Stimulated activated naive CD4-positive, alpha-beta T cell (primary cell): ENCODE results near the gene WSCD2.

Source experiments
- DNase-seq, 6 experiments: peaks; one replicate each; lab custom pipeline; 2025; lab: John Stamatoyannopoulos, UW

The WSCD2 gene

DNA sequence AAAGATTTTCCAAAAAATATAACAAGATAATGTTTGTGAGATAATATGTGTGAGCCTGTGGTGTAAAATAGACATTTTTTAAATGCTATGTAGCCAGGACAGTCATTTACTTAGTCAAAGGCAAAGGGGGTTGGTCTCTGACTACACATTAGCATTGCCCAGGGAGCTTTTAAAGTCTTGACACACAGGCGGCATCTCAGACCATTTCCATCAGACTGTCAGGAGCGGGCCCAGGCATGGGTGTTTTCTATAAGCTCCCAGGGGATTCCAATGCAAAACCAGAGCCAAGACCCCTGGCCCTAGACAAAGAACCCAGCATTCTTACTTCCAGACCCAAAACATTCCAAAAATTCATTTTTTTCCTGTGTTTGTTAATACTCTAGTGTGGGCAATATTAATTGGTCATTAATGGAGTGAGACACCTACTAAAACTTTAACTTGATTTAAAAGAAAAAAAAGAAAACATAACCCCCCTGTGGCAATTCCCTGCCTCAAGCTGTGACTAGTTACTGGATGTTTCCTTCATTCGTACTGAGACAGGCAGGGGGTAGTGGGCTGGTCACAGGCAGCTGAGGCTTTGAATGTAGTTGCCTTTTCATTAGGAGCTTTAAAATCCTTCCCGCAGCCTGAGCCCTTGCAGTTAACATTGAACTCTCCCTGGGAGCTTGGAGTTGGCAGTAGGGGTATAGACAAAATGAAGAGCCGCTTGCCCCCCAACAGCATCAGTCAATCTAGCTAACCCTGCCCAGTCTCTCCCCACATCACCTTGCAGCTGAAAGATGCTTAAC, 106.3 kb downstream of the WSCD2 start:
- no peak for DNase-seq

DNA sequence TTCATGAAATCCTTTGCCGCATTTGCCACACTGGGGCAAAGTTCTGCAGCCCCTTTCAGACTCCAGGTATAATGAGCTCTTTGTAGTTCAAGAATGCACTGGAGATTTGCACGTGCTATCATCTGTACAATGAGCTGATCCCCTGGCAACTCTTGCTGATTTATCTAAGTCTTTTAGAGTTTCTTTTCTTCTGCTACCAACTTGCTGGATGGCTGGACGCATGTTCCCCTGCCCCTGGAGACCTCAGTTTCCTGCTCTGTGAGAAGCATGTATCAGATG, 106.8 kb downstream of the WSCD2 start:
- DNase-seq, result no peak

DNA sequence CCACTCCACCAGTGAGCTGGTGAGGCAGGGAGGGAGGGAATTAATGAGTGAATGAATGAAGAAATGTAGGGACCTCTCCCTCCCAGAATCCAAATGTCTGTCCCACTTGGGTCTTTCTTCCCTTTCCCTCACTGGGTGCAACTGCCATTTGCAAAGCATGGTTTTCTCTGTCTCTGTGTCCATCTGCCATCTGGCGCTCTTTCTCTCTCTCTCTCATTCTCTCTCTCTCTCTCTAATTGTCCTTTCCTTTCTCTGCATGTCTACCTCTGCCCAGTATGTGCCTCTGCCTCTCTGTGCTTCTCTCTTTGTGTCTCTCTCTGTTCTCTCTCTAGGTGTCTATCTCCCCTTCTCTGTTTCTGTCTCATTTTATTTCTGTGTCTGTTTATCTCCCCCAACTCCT, 107.3 kb downstream of the WSCD2 start:
- DNase-seq, result no peak

DNA sequence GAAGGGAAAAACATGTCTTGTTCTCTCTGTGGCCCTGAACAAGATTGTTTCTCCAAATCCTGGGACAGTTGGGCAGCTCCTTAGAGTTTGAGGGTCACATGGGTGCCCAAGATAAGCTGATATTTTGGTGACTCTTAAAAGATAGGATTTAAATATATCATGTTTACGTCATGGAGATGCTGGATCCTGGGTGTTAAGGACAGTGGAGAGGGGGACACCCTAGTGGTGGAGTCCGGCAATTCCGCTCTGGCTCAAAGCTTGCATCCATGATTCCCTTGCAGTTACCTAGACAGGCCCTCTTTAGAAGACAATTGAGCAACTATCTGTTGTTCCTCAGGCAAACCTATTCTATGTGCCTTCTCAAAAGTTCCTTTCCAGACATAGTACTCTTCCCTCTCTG, 108.2 kb downstream of the WSCD2 start:
- no peak for DNase-seq

DNA sequence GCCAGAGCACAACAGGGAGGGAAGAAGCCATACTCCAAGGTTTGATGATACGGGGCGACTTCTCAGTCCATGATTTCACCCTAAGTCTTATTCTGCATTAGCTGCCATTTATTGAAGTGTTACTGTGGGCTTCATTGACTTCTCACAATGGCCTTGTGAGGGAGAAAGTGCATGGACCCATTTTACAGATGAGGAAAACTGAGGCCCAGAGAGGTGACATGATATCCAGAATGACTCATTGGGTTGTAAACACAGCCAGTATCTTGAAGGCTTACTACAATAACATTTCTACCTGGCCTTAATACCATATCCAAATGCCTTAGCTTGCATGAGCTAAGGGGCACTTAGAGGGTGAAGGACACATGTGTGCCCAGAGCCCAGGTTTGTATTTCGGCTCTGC, 109.4 kb downstream of the WSCD2 start:
- no peak for DNase-seq

DNA sequence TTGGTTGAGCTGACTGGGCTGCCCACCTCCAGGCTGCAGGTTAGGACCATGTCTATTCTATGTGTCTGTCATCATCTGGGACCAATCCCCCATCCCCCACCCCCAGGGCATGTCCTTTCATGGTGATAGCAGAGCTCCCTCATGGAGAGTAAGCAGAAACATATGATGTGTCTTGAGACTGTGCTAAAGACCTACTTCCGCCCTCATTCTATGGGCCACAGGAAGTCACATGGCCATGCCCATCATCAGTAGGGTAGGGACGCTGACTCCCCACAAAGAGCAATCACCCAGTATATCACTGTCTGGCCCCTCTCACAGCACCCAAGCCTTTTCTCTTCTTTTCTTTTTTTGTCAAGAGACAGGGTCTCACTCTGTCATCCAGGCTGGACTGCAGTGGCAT, 110.3 kb downstream of the WSCD2 start:
- no peak for DNase-seq

DNA sequence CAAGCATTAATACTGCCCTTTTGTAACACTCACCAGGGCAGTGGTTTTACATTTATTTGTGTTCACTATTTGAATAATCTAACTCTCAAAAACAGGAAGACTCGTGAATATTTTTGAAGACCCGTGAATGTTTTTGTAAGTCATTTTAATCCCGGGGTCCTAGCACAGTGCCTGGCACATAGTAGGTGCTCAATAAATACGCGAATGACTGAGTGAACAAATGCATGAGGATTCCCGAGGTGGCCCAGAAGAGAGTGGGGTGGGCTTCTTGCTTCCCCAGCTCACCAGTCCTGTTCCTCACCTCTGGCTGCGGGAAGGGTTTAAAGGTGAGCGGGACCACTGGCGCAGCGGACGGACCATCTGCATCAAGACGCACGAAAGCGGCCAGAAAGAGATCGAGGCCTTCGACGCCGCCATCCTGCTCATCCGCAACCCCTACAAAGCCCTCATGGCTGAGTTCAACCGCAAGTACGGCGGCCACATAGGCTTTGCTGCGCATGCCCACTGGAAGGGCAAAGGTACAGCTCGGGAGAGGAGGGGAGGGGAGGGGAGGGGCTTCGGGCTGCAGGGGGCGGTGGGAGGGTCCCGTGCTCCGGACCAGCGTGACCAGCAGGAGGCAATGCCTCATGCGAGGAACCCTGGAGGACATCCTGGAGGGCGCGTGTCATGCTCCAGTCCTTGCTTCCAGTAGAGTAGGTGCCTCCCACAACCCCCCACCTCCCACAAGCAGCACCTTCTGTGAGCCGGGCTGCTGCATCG, 111.1 kb downstream of the WSCD2 start:
- no peak for DNase-seq

DNA sequence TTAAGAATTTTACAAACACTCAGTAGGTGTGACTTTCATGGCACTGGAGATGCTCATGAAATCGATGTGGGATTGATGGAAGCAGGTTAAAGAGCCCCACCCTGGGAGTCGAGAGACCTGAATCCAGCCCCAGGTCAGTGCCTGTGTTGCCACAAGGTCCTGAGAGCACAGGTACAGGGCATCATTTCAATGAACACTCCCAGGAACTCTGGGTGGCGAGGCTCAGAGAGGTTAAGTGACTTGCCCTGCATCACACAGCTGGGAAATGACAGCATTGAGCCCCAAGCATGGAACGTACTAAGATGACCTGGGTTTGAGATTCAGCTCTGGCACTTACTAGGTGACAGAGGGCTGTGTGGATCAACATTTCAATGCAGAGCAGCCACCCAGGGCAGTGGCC, 111.8 kb downstream of the WSCD2 start:
- DNase-seq, result no peak

DNA sequence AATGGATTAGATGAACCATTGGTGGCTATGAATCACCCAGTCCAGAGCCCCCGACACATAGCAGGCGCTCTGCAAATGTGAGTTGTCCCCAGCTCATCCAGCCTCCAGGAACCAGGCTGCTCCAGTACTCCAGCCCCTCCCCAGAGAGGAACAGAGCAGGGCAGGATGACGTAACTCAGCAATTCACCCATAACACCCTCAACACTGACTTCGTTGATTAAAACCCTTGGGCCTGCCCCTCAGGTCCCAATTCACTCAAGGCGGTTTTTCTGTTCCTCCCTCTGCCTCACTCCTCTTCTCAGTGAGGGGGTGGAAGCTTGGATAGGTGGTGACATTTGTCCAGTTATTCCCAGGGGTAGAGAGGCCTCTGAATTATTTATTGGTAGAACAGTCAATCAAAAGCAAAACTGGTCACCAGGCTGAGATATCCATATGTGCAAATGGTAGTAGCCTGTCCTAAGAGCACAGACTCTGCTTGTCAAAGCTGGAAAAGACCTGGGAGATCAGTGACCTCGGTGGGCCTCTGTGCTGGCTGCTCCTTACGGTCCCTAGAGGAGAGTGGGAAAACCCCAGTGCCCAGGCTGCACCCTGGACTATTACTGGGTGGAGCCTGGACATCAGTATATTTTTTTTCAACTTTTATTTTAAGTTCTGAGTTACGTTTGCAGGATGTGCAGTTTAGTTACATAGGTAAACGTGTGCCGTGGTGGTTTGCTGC, 113.1 kb downstream of the WSCD2 start:
- no peak for DNase-seq

DNA sequence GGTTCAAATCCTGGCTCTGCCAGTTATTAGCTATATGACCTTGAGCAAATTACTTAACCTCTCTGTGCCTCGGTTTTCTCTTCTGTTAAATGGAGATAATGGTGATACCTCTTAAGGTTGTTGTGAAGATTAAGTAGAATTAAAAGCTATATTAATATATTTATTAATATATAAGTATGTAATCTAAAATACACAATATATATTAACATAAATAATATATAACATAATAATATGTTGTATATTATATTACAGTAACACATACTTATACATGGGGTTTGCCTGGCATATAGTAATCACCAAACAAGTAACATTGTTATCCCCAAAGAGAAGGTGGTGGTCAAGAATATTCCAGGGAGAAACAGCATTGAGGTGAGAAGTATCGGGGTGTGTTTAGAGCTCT, 118.0 kb downstream of the WSCD2 start:
- DNase-seq, result no peak

DNA sequence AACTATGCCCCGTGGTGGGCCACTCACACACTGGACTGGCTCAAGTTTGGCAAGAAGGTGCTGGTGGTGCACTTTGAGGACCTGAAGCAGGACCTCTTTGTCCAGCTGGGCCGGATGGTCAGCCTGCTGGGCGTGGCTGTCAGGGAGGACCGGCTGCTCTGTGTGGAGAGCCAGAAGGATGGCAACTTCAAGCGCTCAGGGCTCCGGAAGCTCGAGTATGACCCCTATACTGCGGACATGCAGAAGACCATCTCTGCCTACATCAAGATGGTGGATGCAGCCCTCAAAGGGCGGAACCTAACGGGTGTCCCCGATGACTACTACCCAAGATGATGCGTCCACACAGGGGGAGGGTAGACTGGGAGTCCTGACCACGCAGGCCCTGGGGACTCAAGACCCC, 118.9 kb downstream of the WSCD2 start:
- DNase-seq, result no peak

DNA sequence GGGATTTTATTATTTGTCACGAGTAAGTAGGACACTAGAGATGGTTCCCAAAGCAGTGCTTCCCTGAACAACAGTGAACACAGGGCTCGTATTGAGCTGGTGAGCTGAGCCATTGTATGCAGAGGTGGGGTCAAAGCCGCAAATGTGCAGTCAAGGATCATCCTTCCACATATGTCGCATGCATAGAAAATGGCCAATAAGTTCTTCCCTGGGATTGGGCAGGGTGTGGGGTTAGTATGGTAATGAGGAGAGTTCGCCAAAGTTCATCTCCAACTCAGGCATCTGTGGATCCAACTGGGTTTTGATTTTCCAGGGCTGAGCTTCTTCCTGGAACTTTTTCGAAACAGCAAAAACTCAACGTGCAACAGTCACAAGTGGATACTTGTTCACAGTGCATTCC, 123.4 kb downstream of the WSCD2 start:
- no peak for DNase-seq

DNA sequence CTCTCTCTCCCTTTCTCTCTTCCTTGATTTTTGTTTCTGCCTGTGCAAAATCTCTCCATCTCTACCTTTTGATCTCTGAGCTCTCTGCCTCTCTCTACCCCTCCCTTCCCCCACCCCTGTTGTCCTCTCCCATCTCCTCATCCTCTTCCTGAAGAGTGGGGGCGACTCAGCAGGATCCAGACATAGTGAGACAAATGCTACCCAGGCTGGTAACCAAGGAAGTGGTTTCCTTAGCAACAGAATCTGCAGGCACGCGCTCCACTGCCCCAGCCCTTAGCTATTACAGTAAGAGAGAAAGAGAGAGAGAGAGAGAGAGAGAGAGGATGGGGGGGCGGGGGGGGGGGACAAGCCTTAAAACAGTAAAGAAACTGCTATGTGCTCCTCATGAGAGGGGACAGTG, 124.5 kb downstream of the WSCD2 start:
- DNase-seq, result no peak

DNA sequence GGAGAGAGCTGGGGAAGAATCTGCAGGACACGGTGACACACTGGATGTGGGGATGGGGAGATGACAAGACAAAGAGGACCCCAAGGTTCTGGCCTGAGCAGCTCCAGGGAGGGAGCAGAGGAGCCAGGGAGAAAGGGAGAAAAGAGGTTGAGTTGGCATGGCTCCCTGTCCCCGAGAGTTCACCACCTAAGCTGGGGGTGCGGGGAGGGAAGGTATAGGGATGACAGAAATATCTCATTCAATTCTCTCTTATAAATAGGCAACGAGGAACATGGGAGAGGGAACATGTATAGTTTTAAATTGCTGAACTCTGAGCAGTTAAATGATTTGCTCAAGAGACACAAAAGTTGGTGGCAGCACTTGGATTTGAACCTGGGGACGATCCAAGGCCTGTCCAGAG, 124.9 kb downstream of the WSCD2 start:
- no peak for DNase-seq

DNA sequence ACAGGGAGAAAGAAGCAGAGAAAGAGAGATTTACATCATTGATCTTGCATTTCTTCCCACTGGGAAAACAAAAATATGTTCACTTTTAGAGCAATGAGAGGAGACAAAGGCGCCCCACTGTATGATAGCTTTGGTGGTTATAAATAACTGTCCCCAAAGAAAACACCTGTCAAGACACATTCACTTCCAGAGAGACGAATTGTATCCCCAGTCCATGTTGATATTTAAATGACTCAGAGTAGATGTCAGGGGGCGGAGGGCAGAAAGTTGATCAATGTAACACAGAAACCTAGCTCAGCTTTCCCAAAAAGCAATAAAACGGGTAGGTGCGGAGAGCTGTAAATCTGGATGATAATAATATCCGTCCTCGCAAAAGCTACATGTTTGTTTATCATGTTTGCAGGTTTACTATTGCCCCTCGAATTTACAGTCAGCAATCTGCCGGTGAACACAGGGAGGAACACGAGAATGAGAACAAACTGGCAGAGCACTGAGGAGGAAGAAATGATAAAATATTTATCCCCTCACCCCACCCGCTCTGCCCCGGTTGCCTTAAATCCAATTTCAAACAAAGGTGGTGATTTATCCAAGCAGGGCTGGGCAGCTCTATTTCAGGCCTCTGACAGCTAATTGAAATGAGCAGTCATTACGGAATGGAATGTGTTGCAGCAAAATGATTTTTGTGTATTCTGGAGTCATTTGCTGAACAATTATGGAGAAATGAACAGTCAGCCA, 125.6 kb downstream of the WSCD2 start:
- no peak for DNase-seq

DNA sequence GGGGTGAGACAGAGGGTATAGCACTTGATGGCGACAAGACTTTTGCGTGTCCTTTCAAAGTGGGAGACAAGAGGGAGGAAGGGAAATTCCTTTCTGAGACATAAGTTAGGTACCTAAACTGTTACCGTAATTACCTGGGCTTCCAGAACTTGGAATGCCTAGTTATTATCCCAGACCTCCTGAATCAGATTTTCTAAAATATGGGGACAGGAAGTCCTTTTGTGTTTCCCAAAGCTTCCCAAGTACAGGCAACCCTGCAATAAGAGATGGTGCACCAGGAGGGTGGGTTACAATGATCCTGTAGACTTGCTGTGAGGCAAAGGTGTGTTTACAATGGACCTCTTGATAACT, 126.1 kb downstream of the WSCD2 start:
- no peak for DNase-seq

DNA sequence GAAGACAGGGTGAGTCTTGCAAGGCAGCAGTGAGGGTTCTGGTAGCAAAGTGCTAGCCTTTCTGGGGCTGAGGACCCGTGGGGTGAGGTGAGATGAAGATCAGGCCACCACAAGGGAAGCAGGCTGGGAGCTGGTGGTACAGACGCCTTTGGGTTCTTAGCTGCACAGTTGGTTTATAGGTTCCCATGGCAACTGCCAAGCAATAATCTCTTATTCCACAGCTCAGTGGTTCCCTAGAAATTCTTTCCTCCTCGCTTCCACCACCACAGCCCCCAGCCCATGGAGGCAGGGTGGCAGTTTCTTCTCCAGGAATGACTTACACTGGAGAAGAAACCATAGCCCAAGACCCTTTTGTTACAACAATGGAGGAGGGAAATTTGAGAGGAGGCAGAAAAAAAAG, 127.9 kb downstream of the WSCD2 start:
- no peak for DNase-seq

DNA sequence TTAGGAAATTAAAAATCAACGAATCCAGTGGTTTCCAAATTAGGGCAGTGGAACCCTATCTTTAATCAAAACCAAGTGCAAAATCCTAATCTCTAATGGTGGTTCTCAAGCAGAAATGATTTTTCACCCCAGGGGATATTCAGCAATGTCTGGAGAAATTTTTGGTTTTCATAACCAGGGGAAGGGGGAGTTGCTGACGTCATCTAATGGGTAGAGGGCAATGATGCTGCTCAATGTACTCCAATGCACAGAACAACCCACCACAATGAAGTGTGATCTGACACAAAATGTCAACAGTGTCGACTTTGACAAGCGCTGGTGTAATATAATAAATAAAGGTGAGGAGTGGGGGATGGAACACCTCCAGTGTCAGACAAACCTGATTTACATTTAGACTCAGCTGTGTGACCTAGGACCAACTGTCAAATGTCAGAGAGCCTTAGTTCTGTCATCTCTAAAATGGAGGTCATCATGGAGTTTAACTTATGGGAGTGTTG, 128.6 kb downstream of the WSCD2 start:
- no peak for DNase-seq

DNA sequence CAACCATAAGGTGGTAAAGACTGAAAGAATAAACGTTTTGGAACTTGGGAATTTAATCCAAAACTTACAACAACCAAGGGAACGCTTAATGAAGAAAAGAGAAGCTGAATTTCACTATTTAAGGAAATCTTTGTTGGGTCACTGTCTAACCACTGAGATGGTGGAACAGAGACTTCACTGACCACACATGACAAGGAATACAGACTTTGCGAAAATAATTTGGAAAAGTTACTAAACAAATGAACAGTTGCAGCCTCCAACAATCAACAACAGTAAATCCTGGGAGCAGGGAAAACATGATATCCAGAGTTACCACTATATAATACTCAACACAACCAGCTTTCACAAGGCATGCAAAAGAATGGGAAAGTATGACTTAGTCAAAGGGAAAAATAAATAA, 131.0 kb downstream of the WSCD2 start:
- no peak for DNase-seq

DNA sequence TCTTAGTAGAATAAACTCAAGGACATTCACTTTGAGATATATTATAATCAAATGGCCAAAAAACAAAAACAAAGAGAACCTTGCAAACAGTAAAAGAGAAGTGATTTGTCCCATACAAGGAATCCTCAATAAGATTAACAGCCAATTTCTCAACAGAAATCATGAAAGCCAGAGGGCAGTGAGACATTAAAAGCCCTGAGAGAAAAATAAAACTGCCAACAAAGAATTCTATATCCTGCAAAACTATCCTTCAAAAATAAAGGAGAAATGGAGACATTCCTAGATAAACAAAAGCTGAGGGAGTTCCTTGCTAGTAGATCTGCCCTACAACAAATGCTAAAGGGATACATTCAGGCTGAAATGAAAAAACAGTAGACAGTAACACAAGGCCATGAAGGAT, 131.9 kb downstream of the WSCD2 start:
- no peak for DNase-seq

DNA sequence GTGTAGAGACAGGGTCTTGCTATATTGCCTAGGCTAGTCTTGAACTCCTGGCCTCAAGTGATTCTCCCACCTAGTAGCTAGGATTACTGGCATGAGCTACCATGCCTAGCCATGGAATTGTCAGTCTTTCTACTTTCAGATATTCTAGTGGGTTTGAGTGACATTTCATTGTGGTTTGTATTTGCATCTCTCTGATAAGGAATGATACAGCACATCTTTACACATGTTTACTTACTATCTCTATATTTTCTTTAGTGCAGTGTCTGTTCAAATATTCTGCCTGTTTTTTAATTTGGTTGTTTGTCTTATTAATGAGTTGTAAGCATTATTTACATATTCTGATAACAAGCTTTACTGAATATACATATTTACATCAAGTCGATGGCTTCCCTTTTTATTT, 136.4 kb downstream of the WSCD2 start:
- DNase-seq, result no peak

DNA sequence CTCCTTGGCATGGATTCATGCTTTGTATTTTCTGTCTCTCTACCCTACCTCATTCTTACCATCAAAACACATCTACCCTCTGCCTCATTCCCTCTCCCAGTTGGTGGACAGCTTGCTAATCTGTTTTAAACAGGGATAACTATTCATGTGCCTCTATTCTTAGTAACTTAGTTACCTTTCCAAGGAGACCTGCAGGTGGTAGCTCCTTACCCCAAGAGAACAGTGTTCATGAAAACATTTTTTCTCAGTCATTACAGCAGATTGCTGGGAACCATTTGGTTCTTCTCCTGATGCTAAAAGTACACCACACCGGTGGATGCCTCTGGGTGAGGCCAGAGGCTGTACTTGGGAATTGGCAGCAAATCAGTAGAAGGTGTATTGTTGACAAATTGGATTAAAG, 137.0 kb downstream of the WSCD2 start:
- DNase-seq, result no peak

DNA sequence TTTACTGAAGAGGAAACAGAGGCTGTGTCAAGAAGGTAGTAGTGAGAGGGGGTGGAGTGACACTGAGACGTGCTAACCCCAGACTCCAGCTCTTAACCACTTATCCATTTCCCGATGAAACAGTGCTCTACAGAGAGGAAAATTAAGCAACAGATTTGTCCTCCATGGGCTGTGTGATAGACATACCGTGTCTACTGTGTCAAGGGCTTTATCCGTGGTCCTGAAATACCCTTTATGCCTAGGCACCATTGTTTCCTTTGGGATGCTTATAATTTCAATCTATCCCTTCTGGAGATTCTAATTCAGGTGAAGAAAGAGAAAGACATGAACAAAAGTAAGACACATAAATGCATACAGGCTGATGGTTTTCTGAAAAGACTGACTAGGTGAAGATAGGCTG, 138.4 kb downstream of the WSCD2 start:
- no peak for DNase-seq
